GM21619 (cell line): ENCODE results near the gene KRTDAP.

Experiments
- ATAC-seq: cut with Tn5 transposase; IDR thresholded peaks from one replicate; pipeline ENCODE4 v1.9.1; 2021; ENCODE audit not compliant: unreplicated experiment

The KRTDAP gene

GRCh38 chr19:35513628-35514281 lies 23.5 kb upstream of the KRTDAP start, which contains the start of gene DMKN:
TSS of gene DMKN (minus strand) at chr19:35513649. CDS start at chr19:35513475, 174 bp downstream.
- ATAC-seq: no peak

- no peak for ATAC-seq
Measured at GRCh38 chr19:35512831-35513627, 22.8 kb upstream of the KRTDAP start.

GRCh38 chr19:35511337-35511736 lies 21.1 kb upstream of the KRTDAP start:
- ATAC-seq: no peak

- no peak for ATAC-seq
Measured at GRCh38 chr19:35510626-35510964, 20.3 kb upstream of the KRTDAP start.

GRCh38 chr19:35509861-35510625 lies 19.8 kb upstream of the KRTDAP start:
- no peak for ATAC-seq

GRCh38 chr19:35509018-35509652 lies 18.9 kb upstream of the KRTDAP start:
- no peak for ATAC-seq

- no peak for ATAC-seq
Measured at GRCh38 chr19:35508129-35508528, 17.9 kb upstream of the KRTDAP start.

GRCh38 chr19:35507561-35507960 lies 17.3 kb upstream of the KRTDAP start:
- ATAC-seq: no peak

GRCh38 chr19:35506011-35506410 lies 15.7 kb upstream of the KRTDAP start:
- no peak for ATAC-seq

- ATAC-seq: no peak
Measured at GRCh38 chr19:35502751-35503150, 12.5 kb upstream of the KRTDAP start.

GRCh38 chr19:35501684-35502083 lies 11.4 kb upstream of the KRTDAP start:
- ATAC-seq: no peak

- ATAC-seq: no peak
Measured at GRCh38 chr19:35500611-35501010, 10.3 kb upstream of the KRTDAP start.

- no peak for ATAC-seq
Measured at GRCh38 chr19:35498984-35499527, 8.8 kb upstream of the KRTDAP start.

- no peak for ATAC-seq
Measured at GRCh38 chr19:35498220-35498619, 8.0 kb upstream of the KRTDAP start.

GRCh38 chr19:35497406-35497805 lies 7.1 kb upstream of the KRTDAP start:
- ATAC-seq: no peak

- no peak for ATAC-seq
Measured at GRCh38 chr19:35495107-35496064, 5.1 kb upstream of the KRTDAP start.

GRCh38 chr19:35493971-35494370 lies 3.7 kb upstream of the KRTDAP start:
- ATAC-seq: no peak

- no peak for ATAC-seq
Measured at GRCh38 chr19:35491836-35492360, 1.6 kb upstream of the KRTDAP start.

- no peak for ATAC-seq
Measured at GRCh38 chr19:35488677-35489076, 1.6 kb downstream of the KRTDAP start.
